Measurements from ENCODE around the gene CASQ2. TPM values are rescaled to one million over a fixed set of nuclear protein-coding genes. Genes with fewer than 3 reads are reported as not detected.

Gene CASQ2
- total and polyA plus RNA-seq, 2 of the 4 experiments (the other 2 are of a cell fraction): not detected

DNA sequence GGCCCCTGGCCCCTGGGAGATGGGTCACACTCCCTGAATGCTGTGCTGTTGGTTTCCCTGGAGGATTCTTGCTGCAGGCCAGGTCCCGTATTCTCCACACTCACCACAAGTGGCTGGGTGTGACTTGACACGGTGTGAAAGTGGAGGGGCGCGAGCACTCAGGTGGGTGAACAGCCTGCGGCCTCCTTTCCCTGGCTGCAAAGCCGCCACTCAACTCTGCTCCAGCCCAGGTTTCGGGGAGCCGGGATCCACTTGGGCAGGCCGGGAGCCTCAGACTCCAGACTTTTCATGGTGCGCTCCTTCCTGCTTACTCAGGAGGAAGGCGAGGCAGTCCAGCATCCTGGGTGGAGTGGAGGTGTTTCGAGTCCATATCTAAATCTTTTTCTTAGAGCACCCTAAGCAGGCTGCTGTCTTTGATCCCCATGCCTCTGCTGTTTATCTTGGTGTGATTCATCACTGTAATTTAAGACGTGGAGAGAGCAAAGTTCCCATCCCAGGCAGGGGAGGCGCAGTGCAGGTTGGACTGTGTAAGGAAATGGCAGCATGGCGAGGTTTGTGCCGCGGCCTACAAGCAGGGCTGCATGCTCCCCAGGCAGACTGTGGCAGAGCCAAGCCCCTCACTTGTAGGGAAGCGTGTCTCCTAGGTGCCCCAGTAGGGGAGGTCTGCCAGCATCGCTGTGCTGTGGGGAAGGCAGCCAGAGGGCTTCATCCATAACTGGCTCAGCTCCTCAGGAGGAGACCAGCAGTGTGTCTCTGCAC lies 97.2 kb downstream of the CASQ2 start:
- no TSS peak for BruUV-seq (replicated peaks)
- peaks cover 13% of the 10 kb centered on the region; the same call in 1 of the 2 replicates for H3K9me1 ChIP-seq (ENCODE audit: insufficient read depth, low read length)
- no peak overlapping the region for H3K27ac ChIP-seq (ENCODE audit: insufficient read depth, low read length)
- ChIA-PET CTCF (interaction anchor here (1.0 to 2.9 kb wide), 3 partner anchors 8 to 43 kb away, joined by 3 to 14 read pairs (median 3); no protein-coding TSS in a partner anchor), POLR2A (ENCODE audit: unreplicated experiment) (no interaction called here)
- 0 out of 2 replicates have a peak, but pooled peaks have one; percentile 13 for TF ChIP-seq FOS (IDR thresholded peaks at IDR 0.05; ENCODE audit: low read depth, low read length)
- TF ChIP-seq RAD21 (IDR thresholded peaks at IDR 0.05; ENCODE audit: low read length): no peak
- H2BK120ac ChIP-seq (ENCODE audit: low read depth, low read length): no peak overlapping the region
- H2AK9ac ChIP-seq (replicated peaks; ENCODE audit: low read depth, low read length, poor library complexity): peak overlapping the region; percentile 74
- no peak overlapping the region for H3K18ac ChIP-seq (ENCODE audit: low read depth, low read length)
- dilution Hi-C loops (cut with HindIII; ENCODE audit: low sequenced_read_pairs, unreplicated experiment): no loop called here
- H3K9me3 ChIP-seq (ENCODE audit: control insufficient read depth, insufficient read depth, low read length): peaks cover 5% of the 10 kb centered on the region; the same call in 1 of the 2 replicates
- H4K5ac ChIP-seq (ENCODE audit: low read depth, low read length): 0 out of 2 replicates have a peak overlapping the region, but pooled peaks have one; percentile 21
- peak overlapping the region; percentile 21; the same call in 1 of the 2 replicates for H3K4ac ChIP-seq (ENCODE audit: low read depth, low read length)
- H4K8ac ChIP-seq (ENCODE audit: low read depth in 2 of 2, low read length in 2 of 2): peak overlapping the region in 1 of 2 experiments; percentile 59; a peak in 2 of 4 replicates
- no peak overlapping the region for H2AK5ac ChIP-seq (ENCODE audit: low read depth, low read length)
- H3K27me3 ChIP-seq (ENCODE audit: control insufficient read depth, insufficient read depth, low read length): no peaks in the 10 kb centered on the region
- peaks cover 7 to 30% of the 10 kb centered on the region in 2 experiments; a peak in 3 of 4 replicates for H3K79me1 ChIP-seq (ENCODE audit: low read depth in 1 of 2, low read length in 2 of 2)
- H3K4me1 ChIP-seq (ENCODE audit: control insufficient read depth, insufficient read depth, low read length): peaks cover 19% of the 10 kb centered on the region
- intact Hi-C loops (cut with micrococcal nuclease): no loop called here
- peaks cover 4% of the 10 kb centered on the region; the same call in 1 of the 2 replicates for H3K36me3 ChIP-seq (ENCODE audit: control insufficient read depth, insufficient read depth, low read length)
- peak overlapping the region; percentile 73 for H2AFZ ChIP-seq (replicated peaks; ENCODE audit: low read length, poor library complexity)
- H2BK15ac ChIP-seq (ENCODE audit: low read depth, low read length): no peak overlapping the region; the same call in 2 of the 3 replicates
- no peak overlapping the region for H3K4me3 ChIP-seq (ENCODE audit: insufficient read depth, low read depth, low read length)
- 72% methylated on average over 2 of the region's 19 CpGs; no CpG with 5 or more reads in 1 of the 2 experiments for WGBS, 2 experiments (ENCODE audit: extremely low coverage in 2 of 2, insufficient read length in 1 of 2)
- H3K56ac ChIP-seq (ENCODE audit: extremely low read depth, insufficient read depth, low read length): no peak overlapping the region
- ATAC-seq (ENCODE audit: low read depth): peak; percentile 74
- peak; percentile 69 for DNase-seq
- no peak overlapping the region for H3K23ac ChIP-seq (ENCODE audit: low read depth, low read length)
- H2BK20ac ChIP-seq (ENCODE audit: low read depth, low read length): no peak overlapping the region
- peak overlapping the region; percentile 6; the same call in 1 of the 2 replicates for H4K91ac ChIP-seq (ENCODE audit: insufficient read depth, low read depth, low read length)
- H3K14ac ChIP-seq (replicated peaks; ENCODE audit: low read depth, low read length): no peak overlapping the region
- H2BK5ac ChIP-seq (ENCODE audit: low read depth, low read length, poor library complexity, severe bottlenecking): no peak overlapping the region
- no peak overlapping the region for H3K4me2 ChIP-seq (ENCODE audit: low read depth, low read length)
- no peak overlapping the region for H3K9ac ChIP-seq (ENCODE audit: low read depth, low read length)
- H4K20me1 ChIP-seq (ENCODE audit: insufficient read depth, low read length): peaks cover 6% of the 10 kb centered on the region; the same call in 1 of the 2 replicates
- in situ Hi-C loops (cut with MboI; ENCODE audit: low sequenced_read_pairs): no loop called here

All from IMR-90 (cell line).